Parathyroid adenoma (tissue), 2 donors: ENCODE measurements around the gene KCNQ1OT1.

Experiments
- H2AFZ ChIP-seq: fragments of 300-600 bp; sonication (generic); one replicate; pipeline ENCODE4 v1.7.0; 2017; ENCODE audit warnings: antibody characterized with exemption, mild to moderate bottlenecking
- H3K27ac ChIP-seq: fragments of 300-600 bp; sonication (generic); one replicate; pipeline ENCODE4 v1.7.0; 2017
- H3K27me3 ChIP-seq: fragments of 300-600 bp; sonication (generic); one replicate; pipeline ENCODE4 v1.7.0; 2017; ENCODE audit warnings: low read length; ENCODE audit not compliant: control insufficient read depth, insufficient read depth
- H3K36me3 ChIP-seq: fragments of 300-600 bp; sonication (generic); one replicate; pipeline ENCODE4 v1.7.0; 2017; ENCODE audit warnings: low read length; ENCODE audit not compliant: control insufficient read depth, insufficient read depth
- H3K4me1 ChIP-seq: fragments of 300-600 bp; sonication (generic); one replicate; pipeline ENCODE4 v1.7.0; 2017; ENCODE audit warnings: control low read depth
- H3K4me2 ChIP-seq: fragments of 300-600 bp; sonication (generic); one replicate; pipeline ENCODE4 v1.7.0; 2017; ENCODE audit warnings: low read length
- H3K4me3 ChIP-seq: fragments of 300-600 bp; sonication (generic); one replicate; pipeline ENCODE4 v1.7.0; 2017; ENCODE audit warnings: low read depth, low read length
- H3K79me2 ChIP-seq: fragments of 300-600 bp; sonication (generic); one replicate; pipeline ENCODE4 v1.7.0; 2017; ENCODE audit warnings: control low read depth
- H3K9ac ChIP-seq: fragments of 300-600 bp; sonication (generic); one replicate; pipeline ENCODE4 v1.7.0; 2017; ENCODE audit warnings: mild to moderate bottlenecking
- H3K9me3 ChIP-seq: fragments of 300-600 bp; sonication (generic); one replicate; pipeline ENCODE4 v1.7.0; 2017; ENCODE audit warnings: low read length; ENCODE audit not compliant: control insufficient read depth
- CTCF ChIP-seq: fragments of 300-600 bp; sonication (generic); IDR thresholded peaks from one replicate; pipeline ENCODE4 v1.7.0; 2017; ENCODE audit warnings: antibody characterized with exemption, mild to moderate bottlenecking
- donor health status: primary hyperparathyroidism.

KCNQ1OT1 gene

GRCh38 chr11:2700415-2701211 lies 819 bp upstream of the KCNQ1OT1 start:
- no peak overlapping the region for H3K4me2 ChIP-seq
- H3K79me2 ChIP-seq: no peaks in the 10 kb centered on the region
- H3K4me1 ChIP-seq: no peaks in the 10 kb centered on the region
- no peak overlapping the region for H2AFZ ChIP-seq
- no peaks in the 10 kb centered on the region for H3K36me3 ChIP-seq
- no peaks in the 10 kb centered on the region for H3K27me3 ChIP-seq
- no peak overlapping the region for H3K4me3 ChIP-seq
- no peak overlapping the region for H3K9ac ChIP-seq
- H3K27ac ChIP-seq: no peak overlapping the region
- no peaks in the 10 kb centered on the region for H3K9me3 ChIP-seq
- no peak for TF ChIP-seq CTCF

- peak overlapping the region; percentile 22 for H3K4me2 ChIP-seq
- no peak overlapping the region for H3K9ac ChIP-seq
- no peak overlapping the region for H3K27ac ChIP-seq
- H3K36me3 ChIP-seq: no peaks in the 10 kb centered on the region
- no peaks in the 10 kb centered on the region for H3K4me1 ChIP-seq
- peak overlapping the region; percentile 31 for H3K4me3 ChIP-seq
- H3K27me3 ChIP-seq: no peaks in the 10 kb centered on the region
- no peak for TF ChIP-seq CTCF
- no peak overlapping the region for H2AFZ ChIP-seq
- no peaks in the 10 kb centered on the region for H3K9me3 ChIP-seq
- H3K79me2 ChIP-seq: no peaks in the 10 kb centered on the region
Observed at GRCh38 chr11:2699185-2699530, 636 bp downstream of the KCNQ1OT1 start.

- Histone ChIP-seq H3K4me1 (no peaks in the 10 kb centered on the region), H3K79me2 (no peaks in the 10 kb centered on the region), H3K27ac (no peak overlapping the region), H3K27me3 (no peaks in the 10 kb centered on the region), H2AFZ (no peak overlapping the region), H3K36me3 (no peaks in the 10 kb centered on the region), H3K9me3 (no peaks in the 10 kb centered on the region), H3K4me3 (peak overlapping the region; percentile 31), H3K9ac (no peak overlapping the region), H3K4me2 (peak overlapping the region; percentile 22)
- no peak for TF ChIP-seq CTCF
Observed at GRCh38 chr11:2698386-2699184, 1.2 kb downstream of the KCNQ1OT1 start.

GRCh38 chr11:2697866-2698265 lies 1.9 kb downstream of the KCNQ1OT1 start:
- H3K4me1 ChIP-seq: no peaks in the 10 kb centered on the region

More at GRCh38 chr11:2697866-2698265, 1.9 kb downstream of the KCNQ1OT1 start:
- Histone ChIP-seq H3K79me2 (no peaks in the 10 kb centered on the region), H2AFZ (no peak overlapping the region), H3K4me2 (no peak overlapping the region), H3K27ac (no peak overlapping the region), H3K36me3 (no peaks in the 10 kb centered on the region), H3K27me3 (no peaks in the 10 kb centered on the region), H3K9ac (no peak overlapping the region), H3K4me3 (no peak overlapping the region), H3K9me3 (no peaks in the 10 kb centered on the region)
- TF ChIP-seq CTCF: no peak
